Activated CD8-positive, alpha-beta memory T cell treated with anti-CD3 and anti-CD28 coated beads, Interleukin-2, amount 50 U/mL, for 1 hour (primary cell): ENCODE data around the gene OCA2.

Experiments used
- DNase-seq: peaks from one replicate; pipeline ENCODE4 v3.0.0-alpha.2; 2020; ENCODE audit errors: extremely low read depth

The OCA2 gene

DNA sequence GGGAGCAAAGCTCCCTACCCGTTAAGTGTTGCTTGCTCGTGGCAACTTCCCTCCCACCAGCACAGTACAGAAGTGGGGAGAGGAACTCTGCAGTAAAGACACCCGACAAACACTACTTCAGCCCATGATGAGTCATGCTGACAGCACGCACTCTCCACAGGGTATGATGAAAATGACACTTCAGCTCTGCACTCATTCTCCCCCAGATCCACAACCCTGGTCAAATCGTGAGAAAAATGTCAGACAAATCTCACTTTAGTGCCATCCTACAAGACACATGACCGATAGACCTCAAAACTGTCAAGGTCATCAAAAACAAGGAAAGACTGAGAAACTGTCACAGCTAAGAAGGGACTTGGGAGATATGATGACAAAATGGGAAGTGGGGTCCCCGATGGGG is 278.9 kb downstream of the OCA2 start:
- no peak for DNase-seq

DNA sequence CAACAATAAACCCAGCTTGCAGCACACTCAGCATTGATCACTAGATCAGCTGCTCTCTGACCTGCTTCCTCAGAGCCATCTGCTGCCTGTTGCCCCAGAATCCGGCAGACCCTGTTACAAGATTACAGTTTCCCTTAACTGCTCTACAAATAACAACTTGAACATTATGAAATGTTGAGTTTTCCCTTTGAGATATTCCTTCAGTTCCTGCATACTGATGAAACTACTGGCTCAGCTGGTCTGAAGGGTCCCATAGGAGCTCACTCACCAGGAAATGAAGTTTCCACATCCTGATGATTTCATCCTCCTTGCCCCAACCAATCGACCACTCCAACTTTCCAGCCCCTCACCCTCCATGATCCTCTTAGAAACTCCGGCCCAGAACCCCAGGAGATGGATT is 281.9 kb downstream of the OCA2 start:
- DNase-seq = no peak

DNA sequence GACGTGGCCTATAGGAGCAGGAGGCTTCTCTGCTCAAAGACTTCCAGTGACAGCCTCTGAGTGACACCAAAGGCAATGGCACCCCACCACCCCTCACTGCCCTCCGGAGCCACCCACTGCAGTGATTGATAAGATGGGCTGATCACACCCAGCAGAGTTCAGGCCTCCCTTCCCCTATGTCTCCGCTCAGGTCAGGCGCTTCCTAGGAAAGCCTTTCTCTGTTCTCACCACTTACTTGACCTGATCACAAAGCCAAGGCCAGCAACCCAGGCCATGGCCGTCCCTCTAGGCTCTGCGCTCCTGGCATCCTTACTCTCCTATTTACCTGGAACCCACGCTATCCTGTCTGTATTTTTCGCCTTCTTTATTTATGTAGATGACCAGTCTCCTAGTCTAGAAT is 282.3 kb downstream of the OCA2 start:
- no peak for DNase-seq

DNA sequence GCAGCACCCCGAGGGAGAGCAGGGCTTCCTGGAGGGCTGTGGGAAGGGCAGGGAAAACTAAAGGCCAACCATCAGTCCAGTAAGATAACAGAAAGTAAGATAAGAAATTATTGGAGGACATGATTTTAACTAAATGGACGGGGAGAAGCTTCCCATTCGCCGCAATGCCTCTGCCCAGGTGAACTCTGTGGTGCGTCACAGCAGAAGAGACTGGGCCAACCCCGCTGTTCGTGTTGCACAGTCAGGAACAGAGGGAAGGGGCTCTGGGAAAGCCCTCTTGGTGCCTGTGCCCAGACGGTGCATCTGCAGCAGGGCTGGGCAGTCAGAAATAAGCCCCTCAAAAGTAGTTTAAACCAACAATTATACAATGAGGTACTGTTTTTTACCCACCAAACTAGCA is 284.1 kb downstream of the OCA2 start:
- DNase-seq = no peak

DNA sequence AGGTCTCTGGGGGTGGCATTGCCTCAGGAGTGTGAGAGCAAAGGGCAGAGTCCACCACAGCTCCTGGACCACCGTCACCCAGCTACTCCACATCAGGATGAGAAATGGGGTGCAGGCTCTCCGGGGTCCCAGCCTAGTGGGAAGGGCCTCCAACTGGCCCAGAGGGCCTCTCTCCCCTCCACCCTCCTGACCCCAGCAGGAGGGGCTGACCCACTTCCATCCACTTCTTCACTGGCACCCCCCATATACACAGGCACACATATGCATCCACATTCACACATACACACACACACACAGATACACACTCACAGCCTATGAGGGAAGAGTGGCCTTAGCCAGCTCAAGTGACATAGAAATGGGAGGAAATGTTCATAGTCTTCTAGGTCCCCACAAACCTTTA is 286.0 kb downstream of the OCA2 start:
- DNase-seq = no peak

DNA sequence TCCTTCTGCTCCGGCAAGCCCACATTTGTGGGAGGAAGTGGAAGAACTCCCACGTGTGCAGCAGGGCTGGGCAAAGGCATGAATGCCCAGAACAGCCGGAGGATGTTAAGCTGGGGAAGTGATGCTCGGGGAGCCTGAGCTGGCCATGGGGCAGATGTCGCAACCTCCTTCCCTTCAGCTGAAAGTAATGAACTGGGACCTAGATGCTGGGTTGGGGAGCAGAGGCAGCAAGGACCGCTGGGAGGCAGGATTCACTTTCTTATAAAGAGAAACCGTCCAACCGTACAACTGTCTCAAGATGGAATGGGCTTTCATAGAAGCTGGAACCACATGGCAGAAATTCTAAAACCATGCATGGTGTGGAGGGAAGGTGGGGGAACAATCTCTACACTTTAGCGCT is 290.9 kb downstream of the OCA2 start:
- no peak for DNase-seq

DNA sequence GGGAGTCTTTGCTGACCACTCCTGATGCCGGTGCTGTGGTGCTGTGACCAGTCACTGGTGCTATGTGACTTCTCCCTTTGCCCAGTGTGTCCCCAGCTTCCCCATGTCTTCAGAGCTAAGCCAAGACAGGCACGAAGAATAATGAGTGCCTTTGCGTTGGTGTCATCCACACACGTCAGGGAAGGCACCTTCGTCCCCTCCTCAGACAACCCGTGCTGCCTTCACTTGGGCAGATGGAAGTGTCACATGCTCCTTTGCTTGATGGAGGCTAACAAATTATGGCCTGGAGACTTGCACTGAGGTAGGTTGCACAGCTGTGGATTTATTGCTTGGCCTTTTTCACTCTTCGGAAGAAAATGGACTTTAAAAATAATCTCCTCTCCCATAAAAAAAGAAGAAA is 291.8 kb downstream of the OCA2 start:
- DNase-seq = no peak

DNA sequence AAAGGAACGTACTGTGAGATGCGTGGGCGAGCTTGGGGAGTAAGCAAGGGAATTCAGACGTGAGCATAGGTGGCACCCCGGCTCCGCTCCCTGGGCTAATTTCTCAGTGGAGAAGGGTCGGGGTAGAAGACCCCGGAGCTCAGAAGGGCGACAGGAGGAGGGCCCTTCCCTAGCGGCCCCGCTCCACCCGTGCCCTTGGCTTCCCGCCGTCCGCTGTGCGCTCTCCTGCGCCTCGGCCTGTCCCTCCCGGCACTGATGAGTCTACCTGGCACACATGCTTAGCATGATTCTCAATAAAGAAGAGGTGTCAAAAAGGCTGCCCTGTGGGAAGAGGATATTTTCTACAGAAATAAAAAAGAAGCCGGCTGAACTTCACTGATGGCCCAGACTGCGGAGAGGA is 292.7 kb downstream of the OCA2 start:
- DNase-seq = no peak

DNA sequence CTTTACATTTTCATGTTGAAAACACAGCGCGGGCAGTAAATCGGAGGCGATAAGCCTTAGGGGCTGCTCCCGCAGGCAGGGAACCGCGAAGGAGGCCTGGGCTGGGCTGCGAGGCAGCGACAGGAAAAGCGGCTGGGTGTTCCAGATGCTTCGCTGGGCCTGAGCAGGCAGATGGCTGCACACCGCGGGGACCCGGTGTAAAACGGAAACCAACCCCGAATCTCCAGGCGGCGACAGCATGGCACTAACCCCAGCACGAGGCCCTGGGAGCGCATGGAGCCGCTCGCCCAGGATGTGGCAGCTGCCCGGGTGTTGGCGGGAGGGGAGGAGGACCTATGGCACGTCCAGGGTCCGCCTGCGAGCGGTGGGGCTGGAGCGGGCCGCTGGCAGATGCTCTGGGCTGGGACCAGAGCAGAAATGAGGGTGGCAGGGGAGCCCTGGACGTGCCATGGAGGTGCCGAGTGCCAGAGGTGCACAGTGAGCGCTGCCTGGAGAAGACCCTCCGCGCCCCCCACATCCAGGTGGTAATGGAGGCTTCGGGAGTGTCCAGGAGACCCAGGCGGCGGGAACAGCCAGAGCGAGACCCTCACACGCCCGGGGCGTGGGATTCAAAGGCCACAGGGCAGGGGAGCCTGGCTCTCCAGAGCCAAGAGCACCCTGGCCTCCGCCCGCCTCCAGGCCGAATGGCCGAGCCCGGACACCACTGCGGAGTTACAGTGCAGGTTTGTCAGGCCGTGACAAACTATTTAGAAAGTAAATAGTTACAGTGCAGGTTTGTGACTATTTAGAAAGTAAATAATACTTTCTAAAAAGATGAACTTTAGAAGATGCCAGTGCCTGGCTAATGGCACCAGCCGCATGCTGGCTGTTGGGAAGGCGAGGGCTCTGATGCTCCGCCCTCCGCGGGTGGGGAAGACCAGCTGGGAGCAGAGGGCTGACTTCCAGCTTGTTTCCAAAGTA is 293.6 kb downstream of the OCA2 start:
- DNase-seq = no peak

DNA sequence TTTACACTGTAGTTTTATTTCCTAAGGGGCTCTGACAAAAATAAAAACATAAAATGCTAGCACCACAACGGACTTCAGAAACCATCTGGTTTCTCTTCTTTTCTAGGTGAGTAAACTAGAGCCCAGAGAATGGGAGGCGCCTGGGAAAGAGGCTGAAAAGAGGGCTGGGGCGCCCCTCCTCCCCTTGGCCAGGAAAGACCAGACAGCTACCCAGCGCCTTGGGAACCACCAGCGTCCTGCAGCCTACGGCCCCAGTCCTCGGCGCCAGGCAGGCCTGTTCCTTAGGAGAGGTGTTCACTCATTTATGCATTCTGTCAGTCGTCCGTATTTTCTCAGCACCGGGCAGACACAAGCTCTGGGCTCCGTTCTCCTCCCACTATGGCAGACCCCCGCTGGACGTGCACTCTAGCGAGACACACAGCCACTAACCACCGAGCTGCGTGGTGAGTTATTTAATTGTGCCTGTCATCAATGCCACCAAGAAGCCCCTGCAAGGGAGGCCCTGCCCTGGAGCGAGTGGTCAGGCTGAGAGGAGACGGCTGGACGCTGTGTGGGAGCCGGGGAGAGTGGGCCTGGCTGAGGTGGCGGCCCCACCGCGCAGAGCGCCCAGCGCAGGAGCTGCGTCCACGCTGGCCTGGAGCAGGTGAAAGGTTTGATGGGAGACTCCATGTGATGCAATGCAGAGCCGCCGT is 294.4 kb downstream of the OCA2 start:
- DNase-seq = no peak

DNA sequence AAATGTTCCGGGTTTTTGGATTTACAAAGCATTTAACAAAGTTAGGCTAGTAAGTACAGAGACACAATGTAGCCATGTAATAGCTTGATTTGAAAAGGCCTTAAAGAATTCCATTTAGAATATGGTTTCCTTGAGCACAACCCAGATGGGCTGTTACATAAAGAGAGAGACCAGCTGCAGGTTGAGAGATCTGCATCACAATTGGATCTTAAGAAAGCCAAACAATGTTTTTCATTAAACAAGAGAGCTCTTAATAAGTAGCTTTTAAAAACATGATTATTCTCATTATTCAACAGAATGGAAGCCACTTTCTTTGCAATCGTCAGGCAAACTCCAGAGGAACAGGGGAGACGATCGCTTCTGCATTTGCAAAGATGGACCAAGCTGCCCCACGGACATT is 300.3 kb downstream of the OCA2 start:
- no peak for DNase-seq

DNA sequence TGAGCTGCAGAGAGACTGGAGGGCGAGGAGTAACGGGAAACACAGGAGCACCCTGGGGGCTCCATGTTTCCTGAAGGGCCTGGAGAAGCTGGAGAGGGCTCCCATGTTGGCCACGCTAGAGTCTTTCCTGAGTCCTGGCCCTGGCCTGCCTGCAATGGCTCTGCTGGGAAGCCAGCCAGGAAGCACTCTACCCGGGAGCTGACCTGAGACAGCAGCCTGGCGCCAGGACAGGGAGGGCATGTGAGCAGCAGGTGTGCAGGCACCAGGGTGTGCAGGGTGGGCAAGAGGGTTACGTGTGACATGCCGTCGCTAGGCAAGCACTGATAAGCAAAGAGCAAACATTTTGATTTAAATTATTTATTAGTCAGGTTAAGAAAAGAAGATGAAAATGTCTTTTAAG is 301.4 kb downstream of the OCA2 start:
- no peak for DNase-seq

DNA sequence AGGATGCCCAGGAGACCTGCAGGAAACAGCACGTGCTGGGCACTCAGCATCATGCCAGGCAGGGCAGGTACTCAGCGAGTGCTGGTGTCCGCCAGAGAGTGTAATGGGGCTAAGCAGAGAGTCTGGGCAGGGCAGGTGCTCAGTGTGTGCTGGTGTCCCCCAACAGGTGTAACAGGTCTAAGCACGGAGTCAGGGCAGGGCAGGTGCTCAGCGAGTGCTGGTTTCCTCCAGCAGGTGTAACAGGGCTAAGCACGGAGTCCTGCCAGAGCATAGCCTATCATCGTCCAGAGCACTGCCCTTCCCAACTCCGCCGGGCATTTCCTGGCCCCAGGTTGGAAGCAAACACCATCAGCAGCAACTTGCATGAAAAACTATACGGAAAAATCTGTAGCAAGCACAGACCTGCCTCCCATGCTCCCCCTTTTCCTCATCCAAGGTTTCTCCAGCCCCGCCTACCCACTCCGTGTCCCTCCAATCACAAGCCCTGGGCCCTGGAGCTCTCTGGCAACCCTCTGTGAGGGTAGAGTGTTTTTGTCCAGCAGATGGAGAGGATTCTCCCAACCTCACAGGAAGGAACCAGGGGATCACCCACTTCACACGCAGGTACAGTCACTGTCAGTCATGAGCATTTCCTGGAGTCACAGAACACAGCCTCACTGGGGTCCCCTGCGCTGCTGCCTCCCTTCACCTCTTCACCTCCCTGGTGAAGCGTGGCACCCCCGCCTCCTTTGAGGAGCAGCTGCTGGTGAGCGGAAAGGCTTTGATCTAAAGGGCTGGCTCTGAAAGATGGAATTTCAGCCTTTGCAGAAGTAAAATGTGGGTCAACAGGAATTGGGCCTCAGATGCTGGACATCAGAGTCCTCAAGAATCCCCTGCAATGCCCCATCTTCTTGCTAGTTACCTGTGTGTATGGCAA is 302.5 kb downstream of the OCA2 start:
- no peak for DNase-seq

DNA sequence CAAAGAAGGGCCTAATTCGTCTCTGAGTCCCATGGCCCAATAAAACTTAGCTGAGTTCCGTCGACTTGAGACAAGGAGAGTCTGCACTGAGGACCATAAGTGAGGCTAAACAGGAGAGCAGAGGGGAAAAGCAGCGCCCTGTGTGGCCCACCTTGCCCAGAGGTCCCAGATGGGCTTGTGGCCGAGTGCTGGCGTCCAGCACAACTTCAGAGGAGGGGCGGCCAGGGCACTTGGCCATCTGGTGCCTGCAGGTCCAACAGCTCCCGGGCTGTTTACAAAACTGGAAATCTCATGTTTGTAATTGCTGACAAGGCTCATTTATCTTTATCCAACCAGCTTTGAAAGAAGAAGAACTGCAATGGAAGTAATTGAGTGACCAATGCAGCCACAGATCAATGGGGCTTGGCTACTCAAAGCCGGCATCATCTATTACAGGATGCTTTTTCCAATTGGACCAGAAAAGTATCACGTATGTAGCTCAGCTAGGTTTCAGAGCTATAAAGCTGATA is 306.3 kb downstream of the OCA2 start:
- no peak for DNase-seq

DNA sequence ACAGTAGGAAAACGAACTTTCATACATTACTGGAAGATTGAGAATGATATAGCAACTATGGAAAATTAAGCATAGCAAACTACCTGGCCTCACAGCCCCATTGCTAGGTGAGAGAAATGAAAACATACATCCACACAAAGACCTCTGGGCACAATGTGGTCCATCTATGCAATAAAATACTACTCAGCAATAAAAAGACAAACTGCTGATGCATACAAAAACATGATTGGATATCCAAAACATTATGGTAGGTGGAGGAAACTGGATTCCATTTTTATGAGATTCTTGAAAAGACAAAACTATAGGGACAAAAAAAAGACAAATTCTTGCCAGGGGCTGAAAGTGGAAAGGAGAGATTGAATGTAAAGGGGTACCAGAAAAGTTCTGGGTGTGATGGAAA is 308.8 kb downstream of the OCA2 start:
- no peak for DNase-seq

DNA sequence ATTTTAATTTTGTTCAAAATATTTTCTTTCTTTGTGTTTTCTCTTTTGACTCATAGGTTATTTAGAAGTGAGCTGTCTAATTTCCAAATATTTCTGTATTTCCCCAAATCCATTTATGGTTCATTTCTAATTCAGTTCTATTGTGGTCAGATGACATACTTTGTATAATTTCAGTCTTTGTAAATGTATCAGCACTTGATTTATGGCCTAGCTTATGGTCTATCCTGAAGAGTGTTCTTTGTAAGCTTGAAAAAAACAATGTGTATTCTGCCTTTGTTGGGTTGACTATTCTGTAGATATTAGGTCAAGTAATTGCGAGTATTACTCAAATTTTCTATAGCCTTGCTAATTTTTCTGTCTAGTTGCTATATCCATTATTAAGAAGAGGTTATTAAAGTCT is 311.2 kb downstream of the OCA2 start:
- no peak for DNase-seq

DNA sequence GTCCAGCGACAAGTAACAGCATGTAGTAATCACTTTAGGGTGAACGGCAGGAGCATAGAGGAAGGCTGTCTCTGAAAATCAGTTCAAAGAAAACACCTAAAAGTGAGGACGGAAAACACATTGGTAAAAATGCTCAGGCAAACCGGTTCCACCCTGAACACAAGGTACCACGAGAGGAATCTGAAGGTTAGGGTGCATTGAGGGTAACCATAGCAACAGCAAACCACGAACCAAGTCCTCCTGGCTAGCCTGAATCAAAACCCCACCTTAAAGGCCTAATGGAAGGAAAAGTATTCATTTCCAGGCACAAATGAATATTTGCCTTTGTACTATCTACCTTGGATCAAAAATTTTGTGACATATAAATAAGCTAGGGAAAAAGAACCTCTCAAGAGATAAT is 315.0 kb downstream of the OCA2 start:
- no peak for DNase-seq

DNA sequence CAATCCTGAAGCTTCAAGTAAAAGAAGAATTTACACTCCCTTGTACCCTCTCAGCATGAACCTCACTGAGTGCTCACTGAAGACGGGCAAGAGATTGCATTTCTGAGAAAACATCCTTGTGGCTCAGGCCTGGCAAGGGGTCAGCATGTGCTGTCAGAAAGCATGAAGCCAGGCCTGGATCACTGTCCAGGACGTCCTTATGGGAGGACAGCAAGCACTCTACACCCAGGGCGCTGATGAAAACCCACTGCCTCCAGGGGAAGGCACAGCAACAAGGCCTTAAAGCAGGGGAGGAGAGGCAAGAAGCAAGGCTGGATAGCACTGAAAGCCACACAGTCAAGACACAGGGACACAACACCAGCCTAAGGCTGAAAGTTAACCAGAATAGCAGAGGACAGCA is 315.4 kb downstream of the OCA2 start:
- no peak for DNase-seq

DNA sequence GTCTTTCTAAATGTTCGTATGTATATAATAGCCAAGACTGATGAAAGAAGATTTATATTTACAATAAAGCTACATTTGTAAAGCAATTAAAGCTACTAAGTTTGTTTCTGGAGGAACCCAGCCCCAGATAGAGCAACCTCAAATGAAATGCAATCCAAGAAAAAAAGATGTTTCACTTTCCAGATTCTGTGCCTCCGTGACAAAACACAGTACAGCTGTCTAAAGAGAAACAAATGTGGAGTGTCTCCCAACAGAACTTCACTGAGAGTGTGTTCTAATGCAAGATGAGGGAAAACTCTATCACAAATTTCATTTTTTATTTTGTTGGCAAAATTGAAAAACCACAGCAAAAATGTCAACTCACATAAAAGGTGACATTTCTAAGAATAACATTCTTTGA is 317.0 kb downstream of the OCA2 start:
- DNase-seq = no peak

DNA sequence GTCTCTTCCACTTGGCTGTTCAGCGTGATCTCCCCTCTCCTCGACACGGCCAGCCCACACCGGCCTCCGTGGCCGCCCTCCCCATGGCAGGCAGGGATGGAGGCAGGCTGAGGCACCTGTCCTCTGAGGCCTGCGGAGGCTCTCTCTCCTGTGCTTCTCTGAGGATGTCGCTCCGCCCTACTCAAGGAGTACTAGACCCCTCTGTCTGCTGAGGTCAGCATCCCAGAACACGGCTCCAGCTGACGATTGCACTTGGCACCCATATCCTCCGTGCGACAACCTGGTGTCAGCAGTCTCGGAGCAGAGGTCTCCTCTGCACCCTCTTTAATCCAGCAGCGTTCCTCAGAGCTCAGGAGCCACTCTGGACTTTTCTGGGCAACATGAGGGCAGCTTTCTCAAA is 322.6 kb downstream of the OCA2 start:
- DNase-seq = no peak

DNA sequence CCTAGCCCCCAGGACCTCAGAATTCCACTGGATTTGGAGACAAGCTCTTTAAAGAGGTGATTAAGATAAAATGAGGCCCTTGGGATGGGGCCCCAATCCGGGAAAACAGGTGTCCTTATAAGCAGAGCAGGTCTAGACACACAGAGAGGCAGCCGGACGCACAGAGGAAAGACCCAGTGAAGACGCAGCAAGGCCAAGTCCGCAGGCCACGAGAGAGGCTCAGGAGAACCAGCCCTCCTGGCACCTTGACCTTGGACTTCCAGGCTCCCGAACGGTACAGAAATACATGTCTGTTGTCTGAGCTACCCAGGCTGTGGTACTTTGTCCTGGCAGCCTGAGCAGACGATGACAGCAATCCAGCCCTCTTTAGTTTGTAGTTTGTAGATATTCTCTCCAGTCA is 324.5 kb downstream of the OCA2 start:
- no peak for DNase-seq

DNA sequence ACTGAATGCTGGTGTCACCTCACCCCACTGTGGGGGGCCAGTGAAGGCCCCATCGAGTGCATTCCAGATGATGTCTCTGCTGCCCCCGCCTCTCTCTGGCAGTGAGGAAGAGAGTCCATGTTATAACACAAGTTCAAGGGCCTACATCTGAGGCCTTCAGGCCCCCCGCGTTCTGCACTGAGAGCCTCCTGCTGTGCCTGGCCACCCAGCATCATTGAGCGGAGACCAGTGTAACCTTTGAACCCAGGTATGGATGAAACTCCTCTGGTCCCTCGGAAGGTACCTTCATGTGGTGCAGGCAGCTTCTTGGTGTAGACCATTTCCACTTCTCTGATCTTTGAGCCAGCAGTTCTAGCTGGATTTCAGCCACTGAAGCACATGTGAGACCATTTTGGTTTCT is 324.9 kb downstream of the OCA2 start:
- no peak for DNase-seq
